Fibroblast of pulmonary artery (primary cell): ENCODE results near the gene SPATA20.

Source experiments
- DNase-seq: peaks from one replicate; pipeline ENCODE4 v3.0.0-alpha.2; 2010; ENCODE audit warnings: low read depth
- H3K4me3 ChIP-seq: replicated peaks from 2 replicates; pipeline ENCODE4 v1.5.1; 2011; ENCODE audit warnings: low read depth, mild to moderate bottlenecking, control low read depth, low read length, moderate library complexity
- TF ChIP-seq, protein P1 (sequence below): IDR thresholded peaks from 2 replicates; pipeline ENCODE4 v1.5.1; 2011; ENCODE audit warnings: mild to moderate bottlenecking, control low read depth, low read length, inconsistent platforms; ENCODE audit errors: missing control alignments

The SPATA20 gene

DNA sequence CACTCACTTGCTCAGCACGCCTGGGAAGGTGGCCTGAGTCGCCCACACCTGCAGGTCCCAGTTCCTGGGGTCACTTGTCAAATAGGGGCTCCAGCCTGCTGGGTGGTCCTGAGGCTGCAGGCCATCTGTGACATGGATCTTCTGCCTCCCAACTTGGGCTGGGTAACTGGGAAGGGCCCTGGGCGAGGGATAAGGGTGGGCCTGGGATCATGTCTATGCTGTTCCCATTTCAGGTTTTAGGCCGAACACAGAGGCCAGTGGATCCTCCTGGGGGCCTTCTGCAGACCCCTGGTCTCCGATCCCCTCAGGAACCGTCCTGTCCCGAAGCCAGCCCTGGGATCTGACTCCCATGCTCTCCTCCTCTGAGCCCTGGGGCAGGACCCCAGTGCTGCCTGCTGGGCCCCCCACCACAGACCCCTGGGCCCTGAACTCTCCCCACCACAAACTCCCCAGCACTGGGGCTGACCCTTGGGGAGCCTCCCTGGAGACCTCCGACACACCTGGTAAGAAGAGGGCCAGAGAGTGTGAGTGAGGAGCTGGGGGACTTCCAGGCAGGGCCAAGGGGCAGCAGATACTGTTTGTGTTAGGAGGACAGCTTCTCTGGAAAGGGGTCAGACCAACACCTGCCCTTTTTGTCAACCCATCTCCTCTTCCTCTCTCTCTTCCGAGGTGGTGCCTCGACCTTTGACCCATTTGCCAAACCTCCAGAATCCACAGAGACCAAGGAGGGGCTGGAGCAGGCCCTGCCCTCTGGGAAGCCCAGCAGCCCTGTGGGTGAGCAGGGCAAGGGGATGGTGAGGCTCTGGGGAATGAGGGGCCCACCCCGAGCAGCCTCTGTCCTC, 6.2 kb upstream of the SPATA20 start:
- H3K4me3 ChIP-seq, result no peak overlapping the region
- DNase-seq, result no peak
- TF ChIP-seq, protein P1, sequence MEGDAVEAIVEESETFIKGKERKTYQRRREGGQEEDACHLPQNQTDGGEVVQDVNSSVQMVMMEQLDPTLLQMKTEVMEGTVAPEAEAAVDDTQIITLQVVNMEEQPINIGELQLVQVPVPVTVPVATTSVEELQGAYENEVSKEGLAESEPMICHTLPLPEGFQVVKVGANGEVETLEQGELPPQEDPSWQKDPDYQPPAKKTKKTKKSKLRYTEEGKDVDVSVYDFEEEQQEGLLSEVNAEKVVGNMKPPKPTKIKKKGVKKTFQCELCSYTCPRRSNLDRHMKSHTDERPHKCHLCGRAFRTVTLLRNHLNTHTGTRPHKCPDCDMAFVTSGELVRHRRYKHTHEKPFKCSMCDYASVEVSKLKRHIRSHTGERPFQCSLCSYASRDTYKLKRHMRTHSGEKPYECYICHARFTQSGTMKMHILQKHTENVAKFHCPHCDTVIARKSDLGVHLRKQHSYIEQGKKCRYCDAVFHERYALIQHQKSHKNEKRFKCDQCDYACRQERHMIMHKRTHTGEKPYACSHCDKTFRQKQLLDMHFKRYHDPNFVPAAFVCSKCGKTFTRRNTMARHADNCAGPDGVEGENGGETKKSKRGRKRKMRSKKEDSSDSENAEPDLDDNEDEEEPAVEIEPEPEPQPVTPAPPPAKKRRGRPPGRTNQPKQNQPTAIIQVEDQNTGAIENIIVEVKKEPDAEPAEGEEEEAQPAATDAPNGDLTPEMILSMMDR, result no peak

DNA sequence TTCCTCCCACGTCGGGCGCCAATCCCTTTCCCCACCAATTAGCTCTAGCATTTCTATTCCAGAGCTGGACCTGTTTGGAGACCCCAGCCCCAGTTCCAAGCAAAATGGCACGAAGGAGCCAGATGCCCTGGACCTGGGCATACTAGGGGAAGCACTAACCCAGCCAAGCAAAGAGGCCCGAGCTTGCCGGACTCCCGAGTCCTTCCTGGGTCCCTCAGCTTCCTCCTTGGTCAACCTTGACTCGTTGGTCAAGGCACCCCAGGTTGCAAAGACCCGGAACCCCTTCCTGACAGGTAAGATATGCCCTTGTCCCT, 5.6 kb upstream of the SPATA20 start:
- TF ChIP-seq, protein P1, result no peak
- no peak for DNase-seq
- H3K4me3 ChIP-seq, result peak overlapping the region; percentile 48

GRCh38 chr17:50541716-50542688, 5.0 kb upstream of the SPATA20 start:
- TF ChIP-seq, protein P1, result no peak
- peak overlapping the region; percentile 58 for H3K4me3 ChIP-seq
- peak; percentile 73 for DNase-seq

DNA sequence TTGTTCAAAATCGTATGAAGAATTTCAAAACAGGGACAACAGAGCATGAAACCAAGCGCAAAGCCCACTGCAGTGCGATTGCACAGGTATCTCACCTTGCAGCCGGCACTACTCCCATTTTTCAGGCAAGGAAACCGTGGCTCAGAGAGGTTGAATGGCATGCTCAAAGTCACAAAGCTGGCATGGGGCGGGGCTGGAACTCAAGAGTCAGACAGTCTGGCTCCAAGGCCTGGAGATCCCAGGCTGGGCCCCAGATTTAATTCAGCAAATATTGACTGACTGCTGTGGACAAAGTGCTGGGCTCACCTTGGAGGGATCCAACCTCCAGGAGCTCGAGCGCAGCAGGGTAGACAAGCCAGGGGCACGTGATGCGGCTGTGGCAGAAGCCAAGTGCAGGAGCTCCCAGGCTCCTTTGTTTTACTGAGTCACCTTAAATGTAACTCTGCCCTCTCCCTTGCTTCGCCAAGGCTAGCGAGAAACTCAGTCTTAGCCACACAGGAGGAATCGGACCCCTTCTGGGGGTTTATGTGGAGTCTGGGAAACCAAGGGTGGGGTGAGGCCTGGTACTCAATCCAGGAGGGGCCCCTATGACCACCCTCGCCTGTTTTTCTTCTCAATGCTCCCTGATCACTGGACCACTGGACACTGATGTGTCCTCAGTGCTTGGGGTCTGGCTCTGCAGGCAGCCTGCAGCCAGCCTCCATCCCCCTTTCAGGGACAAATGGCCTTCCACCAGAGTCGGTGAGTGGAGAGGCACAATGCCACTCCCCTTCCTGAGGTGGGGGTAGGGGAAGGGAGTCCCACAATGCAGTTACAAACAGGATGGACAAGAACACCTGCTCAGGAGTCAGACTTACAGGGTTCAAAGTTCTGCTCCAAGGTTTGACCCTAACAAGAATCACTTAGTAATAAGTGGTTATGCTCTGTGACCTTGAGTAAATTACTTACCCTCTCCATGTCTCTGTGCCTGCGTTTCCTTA, 3.9 kb upstream of the SPATA20 start:
- no peak overlapping the region for H3K4me3 ChIP-seq
- TF ChIP-seq, protein P1, result no peak
- no peak for DNase-seq

DNA sequence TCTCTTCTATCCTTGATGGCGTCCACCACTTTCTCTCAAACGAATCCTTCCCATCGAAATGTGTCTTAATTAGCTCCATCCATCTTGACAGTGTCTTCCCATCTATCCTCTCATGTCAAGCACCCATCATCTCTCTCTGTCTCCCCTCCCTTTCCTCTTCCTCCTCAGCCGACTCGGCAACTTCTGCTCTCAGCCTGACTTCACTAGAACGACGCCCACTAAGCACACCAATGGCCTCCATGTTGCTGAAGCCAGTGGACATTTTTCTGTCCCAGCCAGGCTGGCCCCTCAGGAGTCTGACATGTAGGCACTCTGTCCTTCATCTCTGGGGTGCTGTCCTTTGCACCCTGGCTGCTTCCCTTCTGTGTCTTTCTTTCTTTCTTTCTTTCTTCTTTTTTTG, 2.5 kb upstream of the SPATA20 start:
- no peak for DNase-seq
- TF ChIP-seq, protein P1, result no peak
- no peak overlapping the region for H3K4me3 ChIP-seq

- DNase-seq, result no peak
- H3K4me3 ChIP-seq, result no peak overlapping the region
- TF ChIP-seq, protein P1, result no peak
Measured at GRCh38 chr17:50545311-50545710, 1.7 kb upstream of the SPATA20 start.
